Measurements from ENCODE around the gene LDLRAP1. TPM values are rescaled to one million over a fixed set of nuclear protein-coding genes. Genes with fewer than 3 reads are reported as not detected.

LDLRAP1 gene
- total and polyA plus RNA-seq, 2 of the 4 experiments (the other 2 are of a cell fraction) = 4.5 to 14.4 TPM

DNA sequence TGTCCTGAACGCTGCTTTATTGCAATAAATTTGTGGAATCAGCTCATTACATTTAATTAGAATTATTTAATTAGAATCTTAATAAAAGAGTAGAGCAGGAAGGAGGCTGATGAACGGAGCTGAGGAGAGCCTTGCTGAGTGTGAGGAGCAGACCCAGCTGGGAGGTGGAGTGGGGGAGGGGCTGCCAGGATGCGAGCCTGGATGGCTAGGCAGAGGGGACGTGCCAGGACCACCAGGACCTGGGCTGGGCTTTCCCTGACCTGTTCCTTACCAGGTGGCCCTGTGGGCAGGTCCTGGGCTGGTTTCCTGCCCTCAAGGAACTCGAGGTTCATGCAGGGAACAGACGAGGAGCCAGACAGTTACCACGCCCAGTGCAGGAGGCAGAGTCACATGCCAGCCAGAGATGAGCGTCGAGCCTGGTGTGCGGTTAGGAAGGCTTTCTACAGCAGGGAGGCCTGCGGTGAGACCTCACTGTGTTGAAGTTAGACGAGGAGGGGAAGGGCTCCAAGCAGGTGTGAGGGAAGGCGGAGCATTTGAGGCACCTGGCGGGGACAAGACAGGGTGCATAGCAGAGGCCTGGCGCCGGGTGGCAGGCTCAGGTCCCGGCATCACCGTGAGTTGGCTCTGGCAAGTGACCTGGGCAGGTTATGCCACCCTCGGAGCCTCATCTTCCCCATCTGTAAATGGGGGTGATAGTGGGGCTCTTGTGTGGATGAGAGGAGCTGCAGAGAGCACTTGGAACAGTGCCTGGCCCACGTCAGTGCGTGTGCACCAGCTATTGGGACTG is 33.9 kb downstream of the LDLRAP1 start:
- ChIA-PET POLR2A (ENCODE audit: unreplicated experiment) (interaction anchor here (0.6 kb wide), 1 partner anchor 19 kb away, joined by 5 read pairs; no protein-coding TSS in a partner anchor), CTCF (interaction anchor here (0.6 kb wide), 1 partner anchor 14 kb away, joined by 3 read pairs; no protein-coding TSS in a partner anchor)
- no peak overlapping the region for H3K4me3 ChIP-seq (ENCODE audit: insufficient read depth, low read depth, low read length)
- no peak overlapping the region for H3K56ac ChIP-seq (ENCODE audit: extremely low read depth, insufficient read depth, low read length)
- H4K8ac ChIP-seq (ENCODE audit: low read depth in 2 of 2, low read length in 2 of 2) = no peak overlapping the region
- no peak overlapping the region for H3K23ac ChIP-seq (ENCODE audit: low read depth, low read length)
- H2AK9ac ChIP-seq (replicated peaks; ENCODE audit: low read depth, low read length, poor library complexity) = peak overlapping the region; percentile 47
- H3K4me2 ChIP-seq (ENCODE audit: low read depth, low read length) = no peak overlapping the region
- H2BK5ac ChIP-seq (ENCODE audit: low read depth, low read length, poor library complexity, severe bottlenecking) = no peak overlapping the region
- WGBS, 2 experiments (ENCODE audit: extremely low coverage in 2 of 2, insufficient read length in 1 of 2) = 61% methylated on average over 6 of the region's 21 CpGs; no CpG with 5 or more reads in 1 of the 2 experiments
- no peaks in the 10 kb centered on the region for H3K79me1 ChIP-seq (ENCODE audit: low read depth in 1 of 2, low read length in 2 of 2)
- ATAC-seq (ENCODE audit: low read depth) (no peak), DNase-seq (no peak)
- H2BK20ac ChIP-seq (ENCODE audit: low read depth, low read length) = no peak overlapping the region
- H3K27ac ChIP-seq (ENCODE audit: insufficient read depth, low read length) = no peak overlapping the region
- TF ChIP-seq CEBPB (IDR thresholded peaks at IDR 0.05; ENCODE audit: low read depth, low read length) = no peak
- TF ChIP-seq POLR2A (IDR thresholded peaks at IDR 0.05; ENCODE audit: low read depth, low read length) = no peak
- TF ChIP-seq MAFK (IDR thresholded peaks at IDR 0.05; ENCODE audit: low read depth, low read length) = no peak
- TF ChIP-seq CHD1 (IDR thresholded peaks at IDR 0.05; ENCODE audit: low read depth, low read length) = no peak
- no peak for TF ChIP-seq MXI1 (IDR thresholded peaks at IDR 0.05; ENCODE audit: borderline replicate concordance, low read depth, low read length)
- dilution Hi-C loops (cut with HindIII; ENCODE audit: low sequenced_read_pairs, unreplicated experiment) = no loop called here
- H4K20me1 ChIP-seq (ENCODE audit: insufficient read depth, low read length) = no peaks in the 10 kb centered on the region
- no TSS peak for BruUV-seq (replicated peaks)
- no peak overlapping the region for H3K9ac ChIP-seq (ENCODE audit: low read depth, low read length)
- H3K9me3 ChIP-seq (ENCODE audit: control insufficient read depth, insufficient read depth, low read length) = no peaks in the 10 kb centered on the region
- no peak overlapping the region for H2BK120ac ChIP-seq (ENCODE audit: low read depth, low read length)
- H3K27me3 ChIP-seq (ENCODE audit: control insufficient read depth, insufficient read depth, low read length) = peaks cover 3% of the 10 kb centered on the region
- no peak overlapping the region for H4K5ac ChIP-seq (ENCODE audit: low read depth, low read length)
- peak overlapping the region; percentile 37 for H2AFZ ChIP-seq (replicated peaks; ENCODE audit: low read length, poor library complexity)
- H2AK5ac ChIP-seq (ENCODE audit: low read depth, low read length) = 0 out of 2 replicates have a peak overlapping the region, but pooled peaks have one; percentile 52
- no peak overlapping the region for H3K4ac ChIP-seq (ENCODE audit: low read depth, low read length)
- intact Hi-C loops (cut with micrococcal nuclease) = no loop called here
- H2BK15ac ChIP-seq (ENCODE audit: low read depth, low read length) = no peak overlapping the region
- peaks cover 2% of the 10 kb centered on the region; the same call in 1 of the 2 replicates for H3K4me1 ChIP-seq (ENCODE audit: control insufficient read depth, insufficient read depth, low read length)
- H4K91ac ChIP-seq (ENCODE audit: insufficient read depth, low read depth, low read length) = no peak overlapping the region
- H3K18ac ChIP-seq (ENCODE audit: low read depth, low read length) = no peak overlapping the region
- H3K14ac ChIP-seq (replicated peaks; ENCODE audit: low read depth, low read length) = no peak overlapping the region
- in situ Hi-C loops (cut with MboI; ENCODE audit: low sequenced_read_pairs) = no loop called here
- H3K36me3 ChIP-seq (ENCODE audit: control insufficient read depth, insufficient read depth, low read length) = no peaks in the 10 kb centered on the region
- no peaks in the 10 kb centered on the region for H3K9me1 ChIP-seq (ENCODE audit: insufficient read depth, low read length)
